ENCODE data around the gene TTC7B. TPM values are rescaled to one million over a fixed set of nuclear protein-coding genes. Genes with fewer than 3 reads are reported as not detected.

The TTC7B gene
- total and polyA plus RNA-seq, 2 donors (not counting 1 experiment from before 2014, with no cell fraction given): 0.36 to 3.2 TPM

DNA sequence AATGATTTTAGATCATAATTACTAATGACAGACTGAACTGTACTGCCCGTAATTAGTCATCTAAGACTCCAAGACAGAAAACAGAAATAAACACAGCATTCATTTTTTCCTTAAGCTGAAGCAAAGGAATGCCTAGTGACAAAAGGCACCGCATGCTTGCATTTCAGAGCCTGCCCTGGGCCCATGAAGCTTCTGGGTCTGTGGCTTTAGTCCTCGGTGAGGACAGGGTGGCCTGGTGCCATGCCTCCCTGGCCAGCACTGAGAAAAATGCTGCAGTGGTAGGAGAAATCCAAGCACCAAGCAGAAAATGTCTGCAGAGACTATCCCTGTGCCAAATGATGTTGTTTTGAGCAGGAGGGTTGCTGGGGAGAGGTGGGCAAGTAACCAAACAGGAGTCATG is 247.8 kb downstream of the TTC7B start:
- no peak overlapping the region for H3K4me3 ChIP-seq (ENCODE audit: control extremely low read depth in 1 of 5, extremely low read depth in 1 of 5, insufficient read depth in 1 of 5, low read depth in 2 of 5, low read length in 4 of 5)
- no peaks in the 10 kb centered on the region for H4K20me1 ChIP-seq (ENCODE audit: control insufficient read depth, insufficient read depth, low read length, poor library complexity, severe bottlenecking)
- Mint-ChIP-seq H3K27ac (no peak overlapping the region), H3K4me3 (no peak overlapping the region), H3K4me1 (no peaks in the 10 kb centered on the region), H3K27me3 (no peaks in the 10 kb centered on the region), H3K9me3 (ENCODE audit: insufficient read depth) (no peaks in the 10 kb centered on the region)
- H3K36me3 ChIP-seq (replicated peaks in 1 of 2; ENCODE audit: control extremely low read depth in 1 of 2, control insufficient read depth in 1 of 2, extremely low read depth in 1 of 2, insufficient read depth in 2 of 2, low read length in 1 of 2): no peaks in the 10 kb centered on the region
- H2AFZ ChIP-seq (ENCODE audit: insufficient read depth, low read depth, low read length, poor library complexity, severe bottlenecking): no peak overlapping the region
- TF ChIP-seq EZH2 (IDR thresholded peaks at IDR 0.05; ENCODE audit: borderline replicate concordance, insufficient read depth, low read depth, low read length, poor library complexity, severe bottlenecking): no peak
- TF ChIP-seq, protein P1, sequence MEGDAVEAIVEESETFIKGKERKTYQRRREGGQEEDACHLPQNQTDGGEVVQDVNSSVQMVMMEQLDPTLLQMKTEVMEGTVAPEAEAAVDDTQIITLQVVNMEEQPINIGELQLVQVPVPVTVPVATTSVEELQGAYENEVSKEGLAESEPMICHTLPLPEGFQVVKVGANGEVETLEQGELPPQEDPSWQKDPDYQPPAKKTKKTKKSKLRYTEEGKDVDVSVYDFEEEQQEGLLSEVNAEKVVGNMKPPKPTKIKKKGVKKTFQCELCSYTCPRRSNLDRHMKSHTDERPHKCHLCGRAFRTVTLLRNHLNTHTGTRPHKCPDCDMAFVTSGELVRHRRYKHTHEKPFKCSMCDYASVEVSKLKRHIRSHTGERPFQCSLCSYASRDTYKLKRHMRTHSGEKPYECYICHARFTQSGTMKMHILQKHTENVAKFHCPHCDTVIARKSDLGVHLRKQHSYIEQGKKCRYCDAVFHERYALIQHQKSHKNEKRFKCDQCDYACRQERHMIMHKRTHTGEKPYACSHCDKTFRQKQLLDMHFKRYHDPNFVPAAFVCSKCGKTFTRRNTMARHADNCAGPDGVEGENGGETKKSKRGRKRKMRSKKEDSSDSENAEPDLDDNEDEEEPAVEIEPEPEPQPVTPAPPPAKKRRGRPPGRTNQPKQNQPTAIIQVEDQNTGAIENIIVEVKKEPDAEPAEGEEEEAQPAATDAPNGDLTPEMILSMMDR (IDR thresholded peaks at IDR 0.05): no peak
- no peak overlapping the region for H3K9ac ChIP-seq (ENCODE audit: low read length)
- no peak overlapping the region for H3K27ac ChIP-seq (ENCODE audit: low read length in 2 of 2)
- DNase-seq (no peak), ATAC-seq (ENCODE audit: low read depth) (no peak)
- no peaks in the 10 kb centered on the region for H3K27me3 ChIP-seq (replicated peaks in 1 of 4; ENCODE audit: control extremely low read depth in 1 of 4, control insufficient read depth in 3 of 4, insufficient read depth in 4 of 4, low read length in 3 of 4)
- ChIA-PET CTCF (no interaction called here), POLR2A (no interaction called here)
- no peaks in the 10 kb centered on the region for H3K4me1 ChIP-seq (ENCODE audit: control insufficient read depth in 2 of 2, insufficient read depth in 2 of 2, low read length in 2 of 2)
- intact Hi-C loops (cut with micrococcal nuclease): no loop called here
- H3K79me2 ChIP-seq (ENCODE audit: control insufficient read depth, insufficient read depth, low read length): no peaks in the 10 kb centered on the region
- WGBS (ENCODE audit: insufficient coverage): 96% methylated on average over 3 of the region's 3 CpGs
- H3K4me2 ChIP-seq (replicated peaks; ENCODE audit: low read depth, low read length, poor library complexity, severe bottlenecking): no peak overlapping the region
- H3K9me3 ChIP-seq (ENCODE audit: control extremely low read depth in 1 of 3, control insufficient read depth in 2 of 3, insufficient read depth in 1 of 3, low read length in 2 of 3): no peaks in the 10 kb centered on the region

DNA sequence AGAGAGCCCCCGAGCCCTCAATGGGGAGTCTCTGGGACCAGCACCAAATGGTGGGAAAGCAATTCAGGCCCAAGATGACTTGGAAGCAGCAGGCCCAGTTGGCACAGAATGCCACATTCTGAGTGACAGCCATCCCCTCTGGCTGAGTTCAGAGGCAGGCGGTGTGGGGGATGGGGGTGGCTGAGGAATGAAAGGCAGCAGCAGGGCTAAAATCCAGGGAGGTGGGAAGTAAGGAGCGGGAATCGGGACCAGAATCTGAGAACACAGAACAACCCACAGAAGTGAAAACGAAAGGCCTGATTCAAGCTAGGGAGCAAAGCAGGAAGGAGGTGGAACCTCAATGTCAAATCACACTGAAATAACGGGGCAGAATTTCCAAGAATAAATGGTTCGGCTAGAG is 248.2 kb downstream of the TTC7B start:
- 100% methylated on average over 6 of the region's 7 CpGs for WGBS (ENCODE audit: insufficient coverage)
- Histone ChIP-seq H3K4me3 (ENCODE audit: control extremely low read depth in 1 of 5, extremely low read depth in 1 of 5, insufficient read depth in 1 of 5, low read depth in 2 of 5, low read length in 4 of 5) (no peak overlapping the region), H3K27ac (ENCODE audit: low read length in 2 of 2) (no peak overlapping the region), H3K36me3 (replicated peaks in 1 of 2; ENCODE audit: control extremely low read depth in 1 of 2, control insufficient read depth in 1 of 2, extremely low read depth in 1 of 2, insufficient read depth in 2 of 2, low read length in 1 of 2) (no peaks in the 10 kb centered on the region), H3K4me2 (replicated peaks; ENCODE audit: low read depth, low read length, poor library complexity, severe bottlenecking) (no peak overlapping the region), H2AFZ (ENCODE audit: insufficient read depth, low read depth, low read length, poor library complexity, severe bottlenecking) (no peak overlapping the region), H3K79me2 (ENCODE audit: control insufficient read depth, insufficient read depth, low read length) (no peaks in the 10 kb centered on the region), H4K20me1 (ENCODE audit: control insufficient read depth, insufficient read depth, low read length, poor library complexity, severe bottlenecking) (no peaks in the 10 kb centered on the region), H3K9ac (ENCODE audit: low read length) (no peak overlapping the region), H3K9me3 (ENCODE audit: control extremely low read depth in 1 of 3, control insufficient read depth in 2 of 3, insufficient read depth in 1 of 3, low read length in 2 of 3) (no peaks in the 10 kb centered on the region), H3K27me3 (replicated peaks in 1 of 4; ENCODE audit: control extremely low read depth in 1 of 4, control insufficient read depth in 3 of 4, insufficient read depth in 4 of 4, low read length in 3 of 4) (no peaks in the 10 kb centered on the region), H3K4me1 (ENCODE audit: control insufficient read depth in 2 of 2, insufficient read depth in 2 of 2, low read length in 2 of 2) (no peaks in the 10 kb centered on the region)
- Mint-ChIP-seq H3K4me3 (no peak overlapping the region), H3K4me1 (no peaks in the 10 kb centered on the region), H3K9me3 (ENCODE audit: insufficient read depth) (no peaks in the 10 kb centered on the region), H3K27ac (no peak overlapping the region), H3K27me3 (no peaks in the 10 kb centered on the region)
- TF ChIP-seq EZH2 (IDR thresholded peaks at IDR 0.05; ENCODE audit: borderline replicate concordance, insufficient read depth, low read depth, low read length, poor library complexity, severe bottlenecking): no peak
- DNase-seq (no peak), ATAC-seq (ENCODE audit: low read depth) (no peak)
- intact Hi-C loops (cut with micrococcal nuclease): no loop called here
- ChIA-PET POLR2A (no interaction called here), CTCF (no interaction called here)
